GM12865 (cell line): ENCODE measurements around the gene MYBL2.
"Not testable (repeated sequence)": the region's sequence is repeated elsewhere in the genome, so short reads cannot be mapped to it uniquely, and the experiment has no call there.

Source experiments
- DNase-seq: peaks from one replicate; pipeline ENCODE4 v3.0.0; 2010; ENCODE audit warnings: low read depth
- H3K4me3 ChIP-seq: 2 replicates; pipeline ENCODE4 v1.5.1; 2011; ENCODE audit warnings: mild to moderate bottlenecking, low read depth, low read length, control low read depth
- CTCF ChIP-seq: IDR thresholded peaks from 2 replicates; pipeline ENCODE4 v1.5.1; 2011; ENCODE audit warnings: low read length, control low read depth, low read depth, inconsistent platforms; ENCODE audit not compliant: insufficient read depth; ENCODE audit errors: missing control alignments

Gene MYBL2

GRCh38 chr20:43666376-43667328 lies at the start of gene MYBL2:
MYBL2 (plus strand) TSS chr20:43667114; CDS start chr20:43667284, 170 bp downstream.
- TF ChIP-seq CTCF: no peak
- H3K4me3 ChIP-seq: peak within 1 kb of the TSS; percentile 74
- DNase-seq: peak; percentile 90

- H3K4me3 ChIP-seq: no peak overlapping the region
- no peak for TF ChIP-seq CTCF
- DNase-seq: no peak
Observed at GRCh38 chr20:43631598-43631997, 35.3 kb upstream of the MYBL2 start.

GRCh38 chr20:43636429-43636828 lies 30.5 kb upstream of the MYBL2 start:
- TF ChIP-seq CTCF: no peak
- DNase-seq: no peak
- no peak overlapping the region for H3K4me3 ChIP-seq

GRCh38 chr20:43642548-43642947 lies 24.4 kb upstream of the MYBL2 start:
- H3K4me3 ChIP-seq: no peak overlapping the region
- no peak for TF ChIP-seq CTCF
- DNase-seq: no peak

- H3K4me3 ChIP-seq: no peak overlapping the region
- no peak for DNase-seq
- no peak for TF ChIP-seq CTCF
Observed at GRCh38 chr20:43650997-43651525, 15.9 kb upstream of the MYBL2 start.

GRCh38 chr20:43651650-43652184 lies 15.2 kb upstream of the MYBL2 start:
- not testable (repeated sequence) for DNase-seq, H3K4me3 ChIP-seq

GRCh38 chr20:43653966-43654365 lies 12.9 kb upstream of the MYBL2 start:
- no peak for TF ChIP-seq CTCF
- H3K4me3 ChIP-seq: no peak overlapping the region
- DNase-seq: no peak

- H3K4me3 ChIP-seq, DNase-seq: not testable (repeated sequence)
Observed at GRCh38 chr20:43655176-43655575, 11.7 kb upstream of the MYBL2 start.
